Hindlimb muscle (tissue), 1 donor: ENCODE data around the gene POLE4. TPM values are rescaled to one million over a fixed set of nuclear protein-coding genes. Genes with fewer than 3 reads are reported as not detected.
A peak's percentile ranks its signal among the peaks of the same experiment; 100 is the strongest.

Source experiments
- DNase-seq: peaks from one replicate; pipeline ENCODE4 v3.0.0-alpha.2; 2013
- polyA plus RNA-seq: library from polyadenylated mRNA; unstranded; fragments of 120-200 nt; gene quantifications from one replicate; pipeline ENCODE4 v1.2.1, GENCODE V29; 2013; ENCODE audit not compliant: insufficient read length

POLE4 gene
- polyA plus RNA-seq, 1 donor: 87.1 TPM

DNA sequence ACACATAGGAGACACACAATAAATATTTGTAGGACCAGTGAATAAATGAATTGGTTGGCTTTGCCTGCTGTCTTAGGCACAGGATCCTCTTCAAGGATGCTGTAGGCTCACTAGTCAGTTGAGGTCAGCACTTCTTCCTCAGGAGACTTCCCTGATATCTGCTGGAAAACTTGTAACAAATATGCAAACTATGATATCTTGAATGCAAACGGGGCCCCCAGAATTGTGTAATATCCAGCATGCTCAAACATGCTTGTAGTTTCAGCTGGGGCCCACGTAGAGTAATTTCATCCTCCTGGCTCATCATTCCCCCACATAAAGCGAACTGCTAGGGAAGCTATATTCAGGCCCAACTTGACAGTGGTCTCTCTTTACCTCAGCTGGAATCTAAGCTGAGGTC, 43.6 kb downstream of the POLE4 start:
- DNase-seq: no peak

DNA sequence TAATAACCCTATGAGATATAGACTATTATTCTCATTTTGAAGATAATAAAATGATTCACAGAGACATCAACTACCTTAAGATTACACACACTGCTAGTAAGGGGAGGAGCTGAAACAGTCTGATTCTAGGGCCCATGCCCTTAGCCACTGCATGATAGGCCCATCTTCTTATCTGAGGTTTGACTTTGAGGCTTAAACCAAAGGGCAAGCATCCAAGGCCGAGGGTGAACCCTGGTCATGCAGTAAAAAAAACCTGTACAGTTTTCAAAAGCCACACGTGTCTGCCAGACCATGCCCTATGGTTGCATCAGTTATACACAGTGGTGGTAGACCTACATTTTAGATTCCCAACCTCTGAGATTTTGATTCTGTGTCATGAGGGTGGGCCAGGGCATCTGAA, 44.8 kb downstream of the POLE4 start:
- no peak for DNase-seq

DNA sequence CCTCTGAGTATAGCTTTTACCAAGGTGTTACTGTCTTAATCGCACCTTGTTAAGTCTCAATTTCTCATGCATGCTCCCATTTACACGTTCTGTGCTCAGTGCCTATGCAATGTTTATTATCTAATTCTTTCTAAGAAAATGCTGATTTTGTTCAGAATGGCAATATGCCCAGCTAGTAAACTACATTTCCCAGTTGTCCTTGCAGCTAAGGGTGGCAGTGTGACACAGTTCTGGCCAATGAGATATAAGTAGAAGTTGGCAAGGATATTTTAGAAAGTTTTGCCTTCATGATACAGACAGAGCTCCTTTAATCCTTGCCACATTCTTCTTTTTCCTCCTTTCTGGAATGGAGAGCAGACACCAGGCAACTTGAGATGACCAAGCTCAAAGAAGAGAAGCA, 45.3 kb downstream of the POLE4 start:
- DNase-seq: no peak

DNA sequence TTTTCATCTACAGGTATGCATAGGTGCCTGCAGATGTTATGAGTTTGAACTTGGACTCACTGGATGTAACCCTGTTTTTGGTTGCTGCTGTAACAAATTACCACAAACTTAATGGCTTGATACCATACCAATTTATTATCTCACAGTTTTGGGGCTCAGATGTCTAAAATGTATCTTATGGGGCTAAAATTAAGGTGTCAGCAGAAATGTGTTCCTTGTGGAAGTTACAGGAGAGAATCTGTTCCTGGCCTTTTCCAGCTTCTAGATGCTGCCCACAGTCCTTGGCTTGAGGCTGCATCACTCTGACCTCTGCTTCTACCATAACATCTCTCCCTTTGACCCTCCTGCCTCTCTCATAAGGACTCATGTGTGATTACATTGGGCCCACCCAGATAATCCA, 47.6 kb downstream of the POLE4 start:
- no peak for DNase-seq

DNA sequence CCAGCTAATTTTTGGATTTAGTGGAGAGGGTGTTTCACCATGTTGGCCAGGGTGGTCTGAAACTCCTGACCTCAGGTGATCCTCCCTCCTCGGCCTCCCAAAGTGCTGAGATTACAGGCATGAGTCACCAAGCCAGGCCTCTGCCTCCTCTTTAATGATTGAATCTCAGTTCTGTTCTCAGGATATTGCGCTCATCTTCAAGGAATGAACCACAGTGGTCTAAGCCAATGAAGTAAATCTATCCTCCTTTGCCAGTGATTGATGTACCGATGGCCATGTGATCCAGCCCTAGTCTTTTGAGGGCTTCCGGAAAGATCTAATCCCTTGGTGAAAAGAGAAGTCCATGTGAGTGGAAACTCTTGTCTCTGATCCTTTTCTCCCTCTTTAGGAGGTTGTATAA, 48.6 kb downstream of the POLE4 start:
- no peak for DNase-seq

GRCh38 chr2:75007819-75008218, 49.4 kb downstream of the POLE4 start:
- DNase-seq: no peak

- no peak for DNase-seq
These were observed 52.1 kb downstream of the POLE4 start for GRCh38 chr2:75010571-75010970.

- no peak for DNase-seq
These were observed 53.6 kb downstream of the POLE4 start for GRCh38 chr2:75012080-75012479.

DNA sequence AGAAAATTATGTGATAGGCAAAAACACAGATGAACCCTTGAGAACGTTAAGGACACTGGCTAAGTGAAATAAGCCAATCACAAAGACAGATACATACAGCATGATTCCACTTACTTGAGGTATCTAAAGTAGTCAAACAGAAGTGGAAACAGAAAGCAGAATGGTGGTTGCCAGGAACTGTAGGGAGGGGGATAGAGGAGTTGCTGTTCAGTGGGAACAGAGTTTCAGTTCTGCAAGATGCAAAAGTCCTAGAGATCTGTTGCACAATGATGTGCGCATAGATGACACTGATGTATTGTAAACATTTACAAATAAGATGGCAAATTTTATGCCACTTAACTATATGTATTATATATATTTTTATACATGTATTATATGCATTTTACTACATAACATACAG, 59.7 kb downstream of the POLE4 start:
- peak; percentile 15 for DNase-seq

Other genes with a start within 250 kb of the POLE4 start
- 7.4 TPM for gene HK2, start 124.5 kb upstream of the POLE4 start, polyA plus RNA-seq
- gene TACR1, start 240.9 kb downstream of the POLE4 start, polyA plus RNA-seq: 0.21 TPM